C4-2B (cell line): Measurements from ENCODE around the gene CCDC107.

Experiments
- H3K27ac ChIP-seq: fragments of 450-650 bp; 2 replicates; pipeline ENCODE4 v1.5.1; 2017
- ZFX ChIP-seq: fragments of 450-650 bp; IDR thresholded peaks from 2 replicates; pipeline ENCODE4 v1.6.1; 2017
- TF ChIP-seq, protein P1 (sequence below): fragments of 450-650 bp; conservative IDR thresholded peaks from 2 replicates; pipeline ENCODE4 v1.5.1; 2017; ENCODE audit warnings: mild to moderate bottlenecking

The CCDC107 gene

DNA sequence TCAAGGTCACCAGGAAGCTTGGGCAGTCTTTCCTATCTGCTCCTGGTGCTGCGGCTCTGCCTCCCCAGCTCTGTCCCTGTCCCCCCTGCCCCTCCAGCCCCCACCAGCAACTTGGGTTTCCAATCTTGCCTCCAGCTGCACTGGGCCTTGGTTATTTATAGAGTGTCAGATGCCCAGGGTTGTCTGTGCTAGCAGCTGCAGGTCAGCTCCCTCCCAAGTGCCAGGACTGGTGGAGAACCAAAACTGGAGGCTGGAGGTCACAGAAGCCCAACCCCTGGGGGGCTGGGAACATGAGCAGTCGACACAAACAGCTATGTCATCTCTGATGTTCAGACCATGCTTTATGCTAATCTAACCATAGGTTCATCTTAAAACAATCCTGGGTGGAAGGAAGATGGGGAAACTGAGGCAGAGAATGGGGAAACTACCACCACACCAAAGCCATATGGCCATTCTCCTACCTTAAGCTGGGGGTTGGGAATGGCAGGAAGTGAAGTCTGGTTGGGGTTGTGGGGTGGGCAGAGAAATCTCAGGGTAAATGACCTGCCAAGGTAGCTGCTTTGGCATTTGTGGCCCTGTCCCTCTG is 30.0 kb downstream of the CCDC107 start:
- H3K27ac ChIP-seq = no peak overlapping the region
- TF ChIP-seq, protein P1, sequence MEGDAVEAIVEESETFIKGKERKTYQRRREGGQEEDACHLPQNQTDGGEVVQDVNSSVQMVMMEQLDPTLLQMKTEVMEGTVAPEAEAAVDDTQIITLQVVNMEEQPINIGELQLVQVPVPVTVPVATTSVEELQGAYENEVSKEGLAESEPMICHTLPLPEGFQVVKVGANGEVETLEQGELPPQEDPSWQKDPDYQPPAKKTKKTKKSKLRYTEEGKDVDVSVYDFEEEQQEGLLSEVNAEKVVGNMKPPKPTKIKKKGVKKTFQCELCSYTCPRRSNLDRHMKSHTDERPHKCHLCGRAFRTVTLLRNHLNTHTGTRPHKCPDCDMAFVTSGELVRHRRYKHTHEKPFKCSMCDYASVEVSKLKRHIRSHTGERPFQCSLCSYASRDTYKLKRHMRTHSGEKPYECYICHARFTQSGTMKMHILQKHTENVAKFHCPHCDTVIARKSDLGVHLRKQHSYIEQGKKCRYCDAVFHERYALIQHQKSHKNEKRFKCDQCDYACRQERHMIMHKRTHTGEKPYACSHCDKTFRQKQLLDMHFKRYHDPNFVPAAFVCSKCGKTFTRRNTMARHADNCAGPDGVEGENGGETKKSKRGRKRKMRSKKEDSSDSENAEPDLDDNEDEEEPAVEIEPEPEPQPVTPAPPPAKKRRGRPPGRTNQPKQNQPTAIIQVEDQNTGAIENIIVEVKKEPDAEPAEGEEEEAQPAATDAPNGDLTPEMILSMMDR = no peak
- TF ChIP-seq ZFX = no peak

DNA sequence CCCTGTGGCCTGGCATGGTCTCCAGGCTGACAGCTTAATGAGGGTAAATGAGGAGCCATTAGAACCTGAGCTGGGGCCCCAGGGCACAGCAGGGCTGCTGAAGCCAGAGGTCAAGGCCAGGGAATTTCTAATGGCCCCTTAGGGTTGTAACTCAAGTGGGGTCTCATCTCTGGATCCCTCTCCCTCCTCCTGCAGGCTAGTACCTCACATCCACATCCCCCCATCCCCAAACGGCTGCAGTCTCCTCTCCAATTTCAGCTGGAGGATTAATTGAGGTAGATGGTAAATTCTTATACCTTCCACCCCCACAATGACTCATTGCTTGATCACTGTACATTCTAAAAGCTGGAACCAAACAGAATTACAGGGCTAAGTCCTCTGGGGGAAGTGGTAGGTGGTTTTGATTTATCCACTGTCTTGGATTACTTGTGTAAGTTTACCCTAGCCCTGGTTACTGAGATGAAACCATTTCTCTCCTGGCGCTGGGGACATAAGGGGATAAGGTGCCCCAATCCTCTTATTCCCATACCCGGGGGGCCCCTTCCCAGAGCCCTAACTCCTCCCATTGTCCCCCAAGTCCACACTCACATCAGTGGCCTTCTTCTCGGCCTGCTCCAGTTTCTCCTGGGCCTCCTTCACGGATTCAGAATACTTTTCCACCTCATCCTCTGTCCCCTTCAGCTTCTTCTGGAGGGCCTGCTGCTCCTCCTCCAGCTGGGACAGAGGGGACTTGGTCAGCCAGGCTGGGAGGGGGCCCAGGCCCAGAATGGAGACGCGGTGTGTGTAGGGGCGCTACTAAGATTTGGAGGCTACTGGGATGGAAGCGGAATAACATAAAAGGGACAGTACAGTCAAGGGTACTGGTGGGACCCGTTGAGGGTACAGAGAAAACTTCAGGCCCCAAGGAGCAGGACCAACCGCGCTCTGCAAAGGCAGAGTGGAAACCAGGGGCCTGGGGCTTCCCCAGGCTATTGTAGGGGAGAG is 30.8 kb downstream of the CCDC107 start:
- TF ChIP-seq ZFX = no peak
- TF ChIP-seq, protein P1 = no peak
- H3K27ac ChIP-seq = no peak overlapping the region

DNA sequence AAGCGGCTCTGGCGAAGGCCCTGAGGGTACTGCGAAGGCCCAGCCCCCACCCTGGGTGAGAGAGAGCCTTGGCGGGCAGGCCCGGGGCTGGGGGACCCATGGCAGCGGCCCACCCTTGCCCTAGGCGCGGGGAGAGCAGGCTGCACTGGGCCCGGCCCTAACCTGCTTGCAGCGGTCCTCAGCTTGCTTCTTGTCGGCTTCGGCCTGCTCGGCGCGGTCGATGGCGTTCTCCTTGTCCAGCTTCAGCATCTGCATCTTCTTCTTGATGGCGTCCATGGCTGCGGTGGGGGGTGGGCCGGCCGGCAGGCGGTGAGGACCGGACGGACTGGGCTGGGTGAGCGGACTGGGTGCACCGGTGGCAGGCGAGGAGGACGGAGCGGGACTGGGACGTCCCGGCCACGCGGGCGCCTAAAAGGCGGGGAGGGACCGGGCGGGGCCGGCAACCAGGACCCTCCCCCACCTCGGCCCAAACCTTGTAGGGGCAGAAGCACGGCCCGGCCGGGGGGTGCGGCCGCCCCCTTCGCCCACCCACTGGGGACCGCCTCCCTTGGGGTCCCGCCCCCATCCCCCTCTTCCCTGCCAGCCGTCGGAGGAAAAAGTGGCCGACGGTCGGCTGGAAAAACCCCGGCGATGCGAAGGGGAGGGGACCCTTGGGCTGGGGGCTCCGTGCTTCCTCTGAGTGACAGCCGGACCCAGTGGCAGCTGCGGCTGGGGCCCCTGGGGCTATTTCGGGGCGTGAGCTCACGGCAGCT is 31.6 kb downstream of the CCDC107 start, which contains the start of gene TPM2:
TPM2 (minus strand) TSS at position 384 of the 752 bp plus-strand sequence; CDS start at position 276, 108 bp downstream.
- TF ChIP-seq ZFX = no peak
- TF ChIP-seq, protein P1 = no peak
- peak within 1 kb of the TSS; percentile 56 for H3K27ac ChIP-seq

DNA sequence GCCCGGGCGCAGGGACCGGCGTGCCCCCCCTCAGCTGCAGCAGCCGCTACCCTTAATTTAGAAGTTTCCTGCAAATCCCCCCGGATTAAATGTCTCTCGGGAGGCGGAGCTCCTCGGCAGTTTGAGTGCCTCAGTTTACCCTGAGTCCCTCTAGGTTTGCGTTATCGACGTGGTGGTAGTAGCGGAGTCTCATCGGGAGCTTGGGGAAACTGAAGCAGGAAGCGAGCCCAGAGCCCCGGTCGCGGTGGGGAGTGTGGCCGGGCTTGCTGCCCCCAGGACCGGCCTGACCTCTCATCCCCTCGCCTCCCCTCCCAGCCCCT is 32.2 kb downstream of the CCDC107 start:
- peak overlapping the region; percentile 56 for H3K27ac ChIP-seq
- TF ChIP-seq, protein P1 = no peak
- no peak for TF ChIP-seq ZFX

DNA sequence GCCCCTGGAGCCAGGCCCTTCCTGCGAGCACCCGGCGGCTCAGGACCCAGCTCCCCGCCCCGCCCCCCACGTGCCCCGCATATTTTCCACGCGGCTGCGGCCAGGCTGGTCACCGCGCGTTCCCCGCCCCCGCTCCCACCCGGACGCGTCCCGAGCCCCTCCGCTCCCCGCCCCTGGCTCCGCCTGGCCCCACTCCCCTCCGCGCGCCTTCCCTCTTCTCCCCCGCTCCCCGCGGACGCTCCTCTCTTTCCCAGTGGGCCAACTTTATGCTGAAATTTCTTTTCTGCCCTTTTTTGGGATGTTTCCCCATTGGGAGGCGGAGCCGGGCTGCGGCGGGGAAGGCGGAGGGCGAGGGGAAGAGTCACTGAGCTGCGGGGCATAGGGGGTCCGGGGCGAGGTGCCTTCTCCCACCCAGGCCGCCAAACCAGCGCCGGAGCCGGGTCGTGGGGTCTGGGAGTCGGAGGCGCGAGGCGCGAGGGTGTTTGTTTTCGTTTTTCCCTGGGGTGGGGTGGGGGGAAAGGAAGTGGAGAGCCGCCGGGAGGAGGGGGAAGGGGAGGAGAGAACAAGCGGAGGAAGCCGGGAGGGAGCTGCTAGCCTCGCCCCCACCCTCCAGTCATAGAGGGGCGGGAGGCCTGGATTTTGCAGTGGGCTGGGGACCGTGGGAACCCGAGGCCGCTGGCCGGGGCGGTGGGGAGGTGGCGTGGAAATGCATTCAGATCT is 32.7 kb downstream of the CCDC107 start:
- peak overlapping the region; percentile 56 for H3K27ac ChIP-seq
- no peak for TF ChIP-seq ZFX
- TF ChIP-seq, protein P1 = no peak

DNA sequence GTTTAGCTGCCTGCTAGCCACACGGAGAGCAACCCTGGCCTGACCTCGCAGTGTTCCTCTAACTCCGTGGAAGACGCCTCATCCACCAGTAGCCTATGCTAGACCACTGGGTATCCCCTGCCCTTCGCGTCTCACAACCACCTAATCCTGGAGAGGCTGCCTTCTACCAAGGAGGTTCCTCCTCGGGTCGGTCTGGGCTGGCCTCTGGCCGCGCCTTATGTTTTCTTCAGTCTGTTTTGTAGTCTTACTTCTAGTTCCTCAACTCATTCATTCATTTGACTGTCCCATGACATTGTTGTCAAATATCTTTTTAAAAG is 33.2 kb downstream of the CCDC107 start:
- TF ChIP-seq, protein P1 = no peak
- no peak for TF ChIP-seq ZFX
- peak overlapping the region; percentile 56 for H3K27ac ChIP-seq
